A549 (cell line): ENCODE results near the gene GPR153.

Experiments used
- EHMT2 ChIP-seq: fragments of 200-600 bp; sonication (generic); IDR thresholded peaks from 2 replicates; pipeline ENCODE4 v1.6.1; 2016; ENCODE audit warnings: antibody characterized with exemption, low read depth, mild to moderate bottlenecking, moderate library complexity
- EP300 ChIP-seq, 2 experiments: fragments of >200 bp; sonication (Bioruptor Twin); formaldehyde crosslinking; IDR thresholded peaks; 2 replicates in 1 of 2; 3 replicates in 1 of 2; pipeline ENCODE4 v1.6.1; 2016 to 2017
- JUN ChIP-seq, 2 experiments: fragments of >200 bp; sonication (Bioruptor Twin); formaldehyde crosslinking; IDR thresholded peaks; 2 replicates in 1 of 2; 3 replicates in 1 of 2; pipeline ENCODE4 v1.6.1; 2016 to 2017
- NPAS2 ChIP-seq: fragments of 250-450 bp; sonication (Bioruptor Pico); IDR thresholded peaks from 2 replicates; pipeline ENCODE4 v1.8.0; 2022; ENCODE audit warnings: mild to moderate bottlenecking, moderate library complexity, borderline replicate concordance
- POLR2AphosphoS2 ChIP-seq: conservative IDR thresholded peaks from 2 replicates; pipeline ENCODE4 v1.6.1; 2012; ENCODE audit warnings: low read length, improper control_type of control experiment, inconsistent platforms
- TF ChIP-seq, protein P1 (sequence below): fragments of >200 bp; sonication (Bioruptor Twin); formaldehyde crosslinking; IDR thresholded peaks from 3 replicates; pipeline ENCODE4 v1.5.1; 2016

GRCh38 chr1:6245086-6245868 is 15.6 kb downstream of the GPR153 start:
- TF ChIP-seq JUN (IDR thresholded peaks at IDR 0.05): no peak
- TF ChIP-seq, protein P1, sequence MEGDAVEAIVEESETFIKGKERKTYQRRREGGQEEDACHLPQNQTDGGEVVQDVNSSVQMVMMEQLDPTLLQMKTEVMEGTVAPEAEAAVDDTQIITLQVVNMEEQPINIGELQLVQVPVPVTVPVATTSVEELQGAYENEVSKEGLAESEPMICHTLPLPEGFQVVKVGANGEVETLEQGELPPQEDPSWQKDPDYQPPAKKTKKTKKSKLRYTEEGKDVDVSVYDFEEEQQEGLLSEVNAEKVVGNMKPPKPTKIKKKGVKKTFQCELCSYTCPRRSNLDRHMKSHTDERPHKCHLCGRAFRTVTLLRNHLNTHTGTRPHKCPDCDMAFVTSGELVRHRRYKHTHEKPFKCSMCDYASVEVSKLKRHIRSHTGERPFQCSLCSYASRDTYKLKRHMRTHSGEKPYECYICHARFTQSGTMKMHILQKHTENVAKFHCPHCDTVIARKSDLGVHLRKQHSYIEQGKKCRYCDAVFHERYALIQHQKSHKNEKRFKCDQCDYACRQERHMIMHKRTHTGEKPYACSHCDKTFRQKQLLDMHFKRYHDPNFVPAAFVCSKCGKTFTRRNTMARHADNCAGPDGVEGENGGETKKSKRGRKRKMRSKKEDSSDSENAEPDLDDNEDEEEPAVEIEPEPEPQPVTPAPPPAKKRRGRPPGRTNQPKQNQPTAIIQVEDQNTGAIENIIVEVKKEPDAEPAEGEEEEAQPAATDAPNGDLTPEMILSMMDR: peak; percentile 55
- TF ChIP-seq POLR2AphosphoS2: no peak
- peak; percentile 64 for TF ChIP-seq EHMT2
- TF ChIP-seq NPAS2 (CRISPR knock-in tag): no peak
- TF ChIP-seq EP300 (IDR thresholded peaks at IDR 0.05): no peak
